Measurements from ENCODE around the gene HOXD10.

HOXD10 gene

DNA sequence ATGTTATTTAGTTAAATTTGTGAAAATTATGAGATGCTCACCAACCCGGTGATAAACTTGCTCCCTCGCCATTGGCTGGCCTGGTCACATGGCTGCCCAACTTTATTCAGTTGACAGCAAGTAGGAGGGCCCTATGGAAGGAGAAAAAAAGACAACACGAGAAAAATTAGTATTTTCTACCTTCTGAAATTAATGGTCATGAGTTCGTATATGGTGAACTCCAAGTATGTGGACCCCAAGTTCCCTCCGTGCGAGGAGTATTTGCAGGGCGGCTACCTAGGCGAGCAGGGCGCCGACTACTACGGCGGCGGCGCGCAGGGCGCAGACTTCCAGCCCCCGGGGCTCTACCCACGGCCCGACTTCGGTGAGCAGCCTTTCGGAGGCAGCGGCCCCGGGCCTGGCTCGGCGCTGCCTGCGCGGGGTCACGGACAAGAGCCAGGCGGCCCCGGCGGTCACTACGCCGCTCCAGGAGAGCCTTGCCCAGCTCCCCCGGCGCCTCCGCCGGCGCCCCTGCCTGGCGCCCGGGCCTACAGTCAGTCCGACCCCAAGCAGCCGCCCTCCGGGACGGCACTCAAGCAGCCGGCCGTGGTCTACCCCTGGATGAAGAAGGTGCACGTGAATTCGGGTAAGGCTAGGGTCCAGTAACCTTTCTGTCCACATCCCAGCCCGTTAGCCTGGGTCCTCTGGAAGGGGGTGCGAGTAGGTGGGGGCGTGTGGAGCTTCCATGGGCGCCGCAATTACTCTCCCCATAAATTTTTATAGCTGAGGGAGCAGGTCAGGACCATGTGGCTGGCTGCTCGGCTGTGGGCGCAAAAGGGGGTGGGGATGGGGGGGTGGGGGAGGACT lies 35.1 kb downstream of the HOXD10 start, which contains the start of gene HOXD4:
Gene HOXD4, plus strand, starts transcription at position 109 of the 846 bp plus-strand sequence. Its CDS starts 84 bp downstream, at position 193.
- DNase-seq (ENCODE audit: low read depth, low spot score): no peak
- H3K4me3 ChIP-seq (ENCODE audit: low read depth, low read length): peak within 1 kb of the TSS; percentile 32
- in situ Hi-C loops (cut with HindIII; ENCODE audit: low sequenced_read_pairs): no loop called here
- TF ChIP-seq, protein P1, sequence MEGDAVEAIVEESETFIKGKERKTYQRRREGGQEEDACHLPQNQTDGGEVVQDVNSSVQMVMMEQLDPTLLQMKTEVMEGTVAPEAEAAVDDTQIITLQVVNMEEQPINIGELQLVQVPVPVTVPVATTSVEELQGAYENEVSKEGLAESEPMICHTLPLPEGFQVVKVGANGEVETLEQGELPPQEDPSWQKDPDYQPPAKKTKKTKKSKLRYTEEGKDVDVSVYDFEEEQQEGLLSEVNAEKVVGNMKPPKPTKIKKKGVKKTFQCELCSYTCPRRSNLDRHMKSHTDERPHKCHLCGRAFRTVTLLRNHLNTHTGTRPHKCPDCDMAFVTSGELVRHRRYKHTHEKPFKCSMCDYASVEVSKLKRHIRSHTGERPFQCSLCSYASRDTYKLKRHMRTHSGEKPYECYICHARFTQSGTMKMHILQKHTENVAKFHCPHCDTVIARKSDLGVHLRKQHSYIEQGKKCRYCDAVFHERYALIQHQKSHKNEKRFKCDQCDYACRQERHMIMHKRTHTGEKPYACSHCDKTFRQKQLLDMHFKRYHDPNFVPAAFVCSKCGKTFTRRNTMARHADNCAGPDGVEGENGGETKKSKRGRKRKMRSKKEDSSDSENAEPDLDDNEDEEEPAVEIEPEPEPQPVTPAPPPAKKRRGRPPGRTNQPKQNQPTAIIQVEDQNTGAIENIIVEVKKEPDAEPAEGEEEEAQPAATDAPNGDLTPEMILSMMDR (IDR thresholded peaks at IDR 0.05; ENCODE audit: low read depth, low read length): no peak

DNA sequence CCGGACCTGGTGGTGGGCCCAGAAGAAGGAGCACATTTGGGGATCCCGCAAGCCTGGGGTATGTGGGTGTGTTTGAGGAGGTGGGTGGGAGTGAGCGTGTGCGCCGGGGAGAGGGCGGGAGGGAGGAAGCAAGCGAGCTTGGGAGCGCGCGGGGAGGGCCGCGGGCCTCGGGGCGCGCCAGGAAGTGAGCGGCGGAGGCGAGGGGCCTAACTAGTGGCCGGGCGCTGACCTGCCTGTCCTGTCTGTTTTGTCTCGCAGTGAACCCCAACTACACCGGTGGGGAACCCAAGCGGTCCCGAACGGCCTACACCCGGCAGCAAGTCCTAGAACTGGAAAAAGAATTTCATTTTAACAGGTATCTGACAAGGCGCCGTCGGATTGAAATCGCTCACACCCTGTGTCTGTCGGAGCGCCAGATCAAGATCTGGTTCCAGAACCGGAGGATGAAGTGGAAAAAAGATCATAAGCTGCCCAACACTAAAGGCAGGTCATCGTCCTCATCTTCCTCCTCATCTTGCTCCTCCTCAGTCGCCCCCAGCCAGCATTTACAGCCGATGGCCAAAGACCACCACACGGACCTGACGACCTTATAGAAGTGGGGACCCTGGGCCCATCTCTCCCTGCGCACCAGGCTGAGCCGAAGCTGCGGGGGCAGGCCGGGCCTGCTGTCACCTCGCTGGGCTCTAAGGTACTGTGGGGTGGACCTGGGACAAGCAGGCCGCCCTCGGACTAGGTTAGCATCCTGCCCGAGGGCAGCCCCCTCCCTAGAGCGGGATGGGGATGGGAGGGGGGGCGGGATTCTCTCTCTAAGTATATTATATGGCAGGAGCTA lies 36.0 kb downstream of the HOXD10 start:
- in situ Hi-C loops (cut with HindIII; ENCODE audit: low sequenced_read_pairs): no loop called here
- H3K4me3 ChIP-seq (ENCODE audit: low read depth, low read length): peak overlapping the region; percentile 32
- no peak for DNase-seq (ENCODE audit: low read depth, low spot score)
- TF ChIP-seq, protein P1 (IDR thresholded peaks at IDR 0.05; ENCODE audit: low read depth, low read length): no peak

DNA sequence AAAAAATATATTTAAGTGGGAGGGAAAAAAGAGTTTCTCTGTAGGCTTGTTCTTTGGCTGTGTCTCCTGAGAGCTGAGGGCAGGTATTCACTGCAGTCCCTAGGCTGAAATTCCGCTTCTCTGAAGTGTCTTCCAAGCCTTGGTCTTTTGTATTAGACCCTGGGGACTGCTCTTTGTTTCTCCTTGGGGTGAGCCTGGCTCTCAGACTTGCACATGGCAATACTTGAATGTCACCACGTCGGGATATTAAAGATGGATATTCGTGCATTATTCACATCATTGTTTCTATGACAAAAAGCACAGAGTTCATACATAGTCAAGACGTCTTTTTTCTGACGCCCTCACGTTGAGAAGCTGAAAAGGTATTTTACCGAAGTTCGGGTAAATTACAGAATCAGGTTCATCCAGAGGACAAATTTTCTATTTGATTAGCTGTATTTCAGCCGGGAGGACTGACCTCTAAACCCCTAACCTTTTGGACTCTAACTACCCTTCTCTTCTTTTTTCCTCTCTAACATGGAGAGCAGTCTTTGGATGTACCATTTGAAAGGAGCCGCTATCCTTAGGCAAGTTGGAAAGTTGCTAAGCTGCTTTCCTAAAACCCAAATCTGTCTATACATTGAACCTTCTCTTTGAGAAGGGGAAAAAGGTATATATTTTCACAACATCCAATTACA lies 38.1 kb downstream of the HOXD10 start:
- TF ChIP-seq, protein P1 (IDR thresholded peaks at IDR 0.05; ENCODE audit: low read depth, low read length): no peak
- no peak for DNase-seq (ENCODE audit: low read depth, low spot score)
- in situ Hi-C loops (cut with HindIII; ENCODE audit: low sequenced_read_pairs): no loop called here
- H3K4me3 ChIP-seq (ENCODE audit: low read depth, low read length): no peak overlapping the region

DNA sequence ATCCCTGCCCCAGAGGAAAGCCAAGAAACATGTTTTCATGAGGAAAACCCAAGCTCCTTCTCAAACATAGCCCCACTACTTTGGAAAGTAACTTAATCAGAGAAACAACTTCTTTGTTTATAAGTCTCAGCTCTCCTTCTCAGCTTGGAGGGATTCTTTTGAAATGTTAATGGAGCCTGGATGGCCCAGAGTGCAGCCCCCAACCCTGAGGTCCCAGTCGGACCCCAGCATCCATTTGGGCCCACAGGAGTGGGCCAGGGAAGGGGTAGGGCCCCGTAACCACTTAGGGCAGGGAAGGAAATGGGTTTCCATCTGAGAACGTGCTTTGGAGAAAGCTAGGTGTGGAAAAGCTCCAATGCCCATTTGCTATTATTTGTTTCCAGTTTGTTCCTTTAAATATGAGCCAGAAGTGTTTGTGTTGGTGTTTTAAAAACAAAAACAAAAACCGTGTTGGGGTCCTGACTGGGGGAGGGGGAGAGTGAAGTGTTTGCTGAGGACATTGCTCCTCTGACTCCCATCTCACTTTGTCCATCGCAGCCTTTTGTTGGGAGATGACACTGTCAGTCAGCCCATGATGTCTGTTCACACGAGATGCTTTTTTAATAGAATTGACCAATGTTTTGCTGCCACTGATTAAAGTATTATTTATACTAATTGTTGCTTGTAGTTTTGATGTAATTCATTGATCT lies 38.9 kb downstream of the HOXD10 start:
- H3K4me3 ChIP-seq (ENCODE audit: low read depth, low read length): no peak overlapping the region
- TF ChIP-seq, protein P1 (IDR thresholded peaks at IDR 0.05; ENCODE audit: low read depth, low read length): no peak
- in situ Hi-C loops (cut with HindIII; ENCODE audit: low sequenced_read_pairs): no loop called here
- DNase-seq (ENCODE audit: low read depth, low spot score): no peak

DNA sequence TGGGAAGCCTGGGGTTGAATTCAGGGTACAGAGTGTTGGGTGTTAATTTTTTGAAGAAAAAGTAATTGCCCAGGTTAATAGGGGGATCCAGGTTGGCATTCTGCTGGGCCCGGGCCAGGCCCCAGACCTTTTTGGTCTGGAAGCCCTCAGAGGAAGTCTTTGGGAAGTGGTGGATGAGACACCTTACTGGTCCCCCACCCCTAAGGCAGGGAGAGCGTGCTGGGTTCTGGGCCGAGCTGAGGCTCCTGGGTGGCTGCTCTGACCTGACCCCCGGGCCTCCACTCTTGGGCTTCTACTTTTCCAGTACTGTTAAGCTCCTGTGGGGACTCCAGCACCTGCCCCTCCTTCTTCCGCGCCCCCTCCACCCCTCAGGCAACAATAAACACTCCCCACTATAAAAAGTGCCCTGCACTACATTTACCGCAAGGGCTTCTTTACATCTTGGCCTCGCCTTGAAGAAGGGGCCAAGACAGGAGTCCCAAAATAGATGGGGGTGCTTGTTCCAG lies 39.8 kb downstream of the HOXD10 start:
- TF ChIP-seq, protein P1 (IDR thresholded peaks at IDR 0.05; ENCODE audit: low read depth, low read length): no peak
- no peak for DNase-seq (ENCODE audit: low read depth, low spot score)
- H3K4me3 ChIP-seq (ENCODE audit: low read depth, low read length): no peak overlapping the region
- in situ Hi-C loops (cut with HindIII; ENCODE audit: low sequenced_read_pairs): no loop called here
